M059J (cell line): ENCODE measurements around the gene CBX7. TPM values are rescaled to one million over a fixed set of nuclear protein-coding genes. Genes with fewer than 3 reads are reported as not detected.

Experiments used
- DNase-seq: peaks from one replicate; pipeline ENCODE4 v3.0.0-alpha.2; 2012; ENCODE audit warnings: low read depth
- total RNA-seq: library from RNA; depleted of rRNA; stranded (reverse); fragments of >200 nt; shearing (Covaris generic); gene quantifications from 2 replicates; pipeline ENCODE4 v1.2.3, GENCODE V29; 2014

Gene CBX7
- total RNA-seq, 1 experiment from 2014 or later = 3.0 TPM

DNA sequence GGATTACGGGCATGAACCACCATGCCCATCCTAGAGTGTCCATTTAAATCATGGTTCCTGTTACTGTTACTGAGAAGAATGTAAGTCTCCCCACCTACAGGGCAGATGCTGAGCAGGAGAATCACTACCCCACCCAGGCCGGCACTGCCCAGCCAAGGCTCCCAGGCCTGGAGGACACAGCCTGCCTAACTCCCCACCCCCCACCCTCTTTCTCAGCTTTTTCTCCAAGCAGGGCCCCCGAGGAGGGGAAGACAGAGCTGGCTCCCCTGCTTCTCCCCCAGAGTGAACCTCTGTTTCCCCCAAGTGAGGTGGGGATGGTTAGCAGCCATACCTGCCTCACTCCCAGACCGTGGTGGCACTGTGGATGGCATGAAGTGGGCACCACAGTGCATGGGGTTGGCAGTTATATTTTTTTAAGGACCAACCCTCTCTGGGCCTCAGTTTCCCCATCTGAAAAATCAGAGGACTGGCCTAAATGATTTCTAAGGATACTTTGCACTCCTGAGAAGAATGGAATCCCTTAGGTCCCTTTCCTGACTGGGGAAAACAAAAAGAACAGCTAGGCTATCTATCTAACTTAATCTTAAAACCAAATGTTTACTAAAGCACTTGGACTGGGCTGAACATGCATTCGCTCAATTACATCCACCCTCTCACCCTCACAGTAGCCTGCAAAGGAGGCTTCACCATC lies 5.0 kb downstream of the CBX7 start:
- no peak for DNase-seq

DNA sequence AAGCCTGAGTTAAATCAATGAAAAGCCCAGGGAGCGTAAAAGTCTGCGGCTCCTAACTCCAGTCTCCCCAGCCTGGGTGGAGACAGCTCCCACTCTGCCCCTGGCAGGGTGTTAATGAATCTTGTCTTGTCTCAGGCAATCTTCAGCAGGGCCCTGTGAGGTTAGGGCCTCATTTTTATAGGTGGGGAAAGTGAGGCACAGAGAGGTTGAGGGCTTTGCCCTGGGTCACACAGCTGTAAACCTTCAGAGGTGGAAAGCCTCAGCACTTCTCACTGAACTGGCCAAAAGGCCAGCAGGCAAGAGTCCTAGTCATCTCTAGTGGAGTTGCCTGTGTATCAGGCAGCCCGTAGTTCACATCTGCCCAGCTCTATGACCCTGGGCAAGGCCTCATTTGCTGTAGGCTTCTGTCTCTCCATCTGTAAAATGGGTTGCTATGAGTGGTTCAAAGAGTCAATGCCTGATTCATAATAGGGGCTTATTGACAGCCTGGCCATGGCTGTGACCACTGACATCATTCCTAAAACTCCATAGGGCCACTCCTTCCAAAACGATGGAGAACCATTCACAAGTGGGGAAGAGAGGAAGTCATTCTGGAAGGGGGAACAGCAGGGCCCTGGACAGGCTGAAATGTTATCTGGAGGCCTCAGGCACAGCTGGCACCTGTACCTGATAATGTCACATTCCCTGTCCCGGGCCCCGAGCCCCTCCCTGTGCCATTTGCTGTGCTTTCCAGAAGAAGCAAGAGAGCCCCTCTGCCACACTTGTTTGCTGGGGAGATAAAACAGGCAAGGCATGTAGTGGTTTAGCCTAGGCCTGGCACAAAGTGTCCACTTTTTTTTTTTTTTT lies 6.0 kb downstream of the CBX7 start:
- no peak for DNase-seq

DNA sequence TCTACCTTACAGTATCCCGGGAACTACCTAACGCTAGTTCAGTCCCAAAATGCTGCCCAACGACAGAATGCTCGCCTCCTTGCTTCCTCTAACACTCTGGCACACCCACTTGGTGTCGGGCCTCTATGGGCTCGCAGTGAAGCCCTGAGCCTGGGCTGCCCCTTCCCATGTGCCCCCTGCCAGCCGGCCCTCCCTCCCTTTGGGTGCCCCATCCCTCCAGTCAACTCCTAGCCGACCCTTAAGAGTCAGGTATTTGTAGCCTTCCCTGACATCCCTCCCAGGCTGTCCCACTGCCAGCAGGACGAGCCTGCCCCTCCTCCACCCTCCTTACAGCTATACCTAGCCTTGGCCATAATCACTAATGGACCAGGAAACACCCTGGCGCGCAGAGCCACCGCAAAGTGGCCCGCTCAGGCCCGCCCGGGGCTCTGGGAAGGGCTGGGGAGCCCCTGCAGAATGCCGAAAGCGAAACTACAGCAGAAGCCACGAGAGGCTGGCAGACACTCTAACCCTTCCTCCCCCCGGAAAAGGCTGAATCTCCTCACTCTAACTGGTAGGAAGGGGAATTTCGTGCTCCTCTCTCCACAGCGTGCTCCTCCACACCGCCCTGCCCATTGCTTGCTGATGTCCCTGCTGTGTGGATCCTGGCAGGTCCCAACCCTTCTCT lies 8.2 kb downstream of the CBX7 start:
- peak; percentile 31 for DNase-seq

DNA sequence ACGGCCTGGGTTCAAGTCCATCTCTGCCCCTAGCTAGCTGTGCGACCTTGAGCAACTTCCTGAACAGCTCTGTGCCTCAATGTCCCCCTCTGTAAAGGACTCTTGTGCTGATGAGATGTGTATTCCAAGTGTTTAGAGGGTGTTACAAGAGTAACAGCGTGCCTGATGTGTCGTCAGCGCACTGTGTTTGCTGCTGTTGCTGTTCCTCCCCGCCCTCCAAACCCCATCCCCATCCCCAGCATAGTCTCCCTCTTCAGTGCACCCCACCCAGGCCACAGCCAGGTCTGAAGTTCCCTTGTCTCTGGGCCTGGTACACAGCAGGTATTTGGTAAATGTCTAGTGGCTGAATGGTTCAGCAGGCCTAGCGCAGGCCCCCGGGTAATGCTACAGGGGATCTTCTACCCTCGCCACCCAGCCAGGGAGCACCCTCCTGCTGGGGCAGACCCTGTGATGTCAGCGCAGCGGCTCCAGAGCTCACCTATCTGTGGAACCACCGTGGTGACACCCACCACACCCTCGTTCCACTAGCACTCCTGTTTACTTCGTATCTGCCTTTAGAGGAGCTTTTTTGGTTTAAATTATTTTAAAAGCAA lies 10.3 kb downstream of the CBX7 start:
- DNase-seq = no peak

DNA sequence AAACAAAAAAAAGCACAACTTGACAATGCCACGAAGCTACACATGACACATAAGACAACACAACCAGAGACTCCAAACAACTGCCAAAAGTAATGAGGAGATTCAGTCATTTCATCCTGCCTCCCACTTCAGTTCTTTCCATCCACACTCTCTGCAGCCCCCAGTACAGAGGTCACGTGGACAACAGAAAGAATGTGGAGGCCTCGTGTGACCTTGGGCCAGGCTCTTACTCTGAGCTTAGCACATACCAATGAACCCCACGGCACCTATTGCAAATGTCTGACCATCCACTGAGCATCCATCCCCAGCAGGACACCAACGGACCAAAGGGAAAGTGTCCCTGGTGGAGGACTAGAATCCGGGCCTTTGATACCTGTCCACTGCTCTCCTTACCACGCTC lies 12.5 kb downstream of the CBX7 start:
- no peak for DNase-seq

DNA sequence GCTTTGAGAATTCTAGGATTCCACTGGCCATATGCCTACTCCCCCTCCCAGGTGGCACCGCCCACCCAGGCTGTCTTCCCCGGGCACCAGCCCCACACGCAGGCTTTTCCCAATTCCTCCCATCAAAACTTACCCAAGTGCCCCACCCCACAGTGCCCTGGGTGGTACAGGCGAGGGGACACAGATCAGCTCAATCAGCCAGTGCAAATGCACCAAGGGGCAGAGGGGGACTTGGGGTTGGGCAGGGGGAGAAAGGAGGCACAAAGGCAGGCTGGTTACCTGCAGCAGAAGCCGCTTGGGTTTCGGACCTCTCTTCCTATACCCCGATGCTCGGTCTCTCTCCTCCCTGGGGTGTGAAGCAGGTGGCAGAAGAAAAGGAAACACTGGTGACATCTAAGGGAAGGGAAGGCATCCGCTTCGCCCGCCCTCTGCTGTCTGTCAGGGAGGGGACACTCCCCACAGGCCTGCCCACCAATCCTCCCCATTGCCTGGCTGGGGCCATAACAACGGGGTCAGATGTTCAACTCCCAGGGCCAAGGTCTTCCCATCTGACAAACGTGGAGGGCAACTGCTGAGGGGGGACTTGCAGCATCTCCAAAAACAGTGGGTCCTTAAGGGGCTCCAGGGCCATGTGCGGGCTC lies 14.0 kb downstream of the CBX7 start:
- DNase-seq = no peak

DNA sequence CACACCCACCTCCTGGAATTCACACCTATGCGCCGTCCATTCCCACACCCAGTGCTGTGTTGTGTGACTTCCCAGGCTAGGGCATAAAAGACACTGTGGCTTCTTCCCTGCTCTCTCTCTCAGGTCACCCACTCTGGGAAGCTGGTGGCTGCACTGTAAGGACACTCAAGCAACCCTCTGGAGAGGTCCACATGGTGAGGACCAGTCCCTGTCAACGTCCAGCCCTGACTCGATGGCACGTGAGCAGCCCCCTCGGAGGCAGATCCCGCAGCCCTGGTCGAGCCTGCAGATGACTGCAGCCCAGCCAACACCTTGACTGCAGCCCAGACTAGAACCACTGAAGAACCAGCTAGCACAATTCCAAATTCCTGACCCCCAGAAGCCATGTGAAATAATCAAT lies 16.2 kb downstream of the CBX7 start:
- no peak for DNase-seq

DNA sequence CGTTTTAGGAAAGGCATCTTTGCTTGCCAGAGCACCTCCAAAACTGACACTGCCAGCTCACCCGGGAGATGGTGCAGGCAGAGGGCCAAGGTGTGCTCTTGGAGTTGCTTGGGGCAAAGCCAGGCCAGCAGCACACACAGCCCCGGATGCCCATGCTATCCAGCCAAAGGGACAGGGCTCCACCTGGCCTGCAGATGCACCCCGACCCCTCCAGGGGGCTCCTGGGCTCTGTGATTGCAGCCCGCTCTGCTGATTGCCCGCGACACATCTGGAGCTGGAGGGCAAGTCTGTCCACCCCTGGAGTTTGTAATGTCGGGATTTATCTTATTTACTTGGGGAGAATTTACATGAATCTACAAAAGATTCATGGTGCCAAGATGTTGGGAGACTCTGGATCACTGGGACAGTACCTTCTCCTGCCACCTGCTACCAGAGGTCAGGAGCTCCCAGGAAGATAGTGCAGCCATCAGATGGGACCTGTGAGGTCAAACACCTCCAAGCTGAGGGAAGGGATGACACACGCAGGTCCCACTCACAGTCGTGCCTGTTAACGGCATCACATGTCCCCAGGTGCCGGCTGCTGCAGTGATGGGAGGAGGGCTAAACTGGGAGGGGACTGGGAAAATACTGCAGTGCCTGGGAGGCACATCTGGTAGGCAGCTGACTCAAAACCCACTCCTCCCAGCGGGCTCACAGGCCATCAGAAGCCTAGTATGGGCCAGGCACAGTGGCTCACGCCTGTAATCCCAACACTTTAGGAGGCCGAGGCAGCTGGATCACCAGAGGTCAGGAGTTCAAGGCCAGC lies 17.2 kb downstream of the CBX7 start:
- DNase-seq = peak; percentile 26

DNA sequence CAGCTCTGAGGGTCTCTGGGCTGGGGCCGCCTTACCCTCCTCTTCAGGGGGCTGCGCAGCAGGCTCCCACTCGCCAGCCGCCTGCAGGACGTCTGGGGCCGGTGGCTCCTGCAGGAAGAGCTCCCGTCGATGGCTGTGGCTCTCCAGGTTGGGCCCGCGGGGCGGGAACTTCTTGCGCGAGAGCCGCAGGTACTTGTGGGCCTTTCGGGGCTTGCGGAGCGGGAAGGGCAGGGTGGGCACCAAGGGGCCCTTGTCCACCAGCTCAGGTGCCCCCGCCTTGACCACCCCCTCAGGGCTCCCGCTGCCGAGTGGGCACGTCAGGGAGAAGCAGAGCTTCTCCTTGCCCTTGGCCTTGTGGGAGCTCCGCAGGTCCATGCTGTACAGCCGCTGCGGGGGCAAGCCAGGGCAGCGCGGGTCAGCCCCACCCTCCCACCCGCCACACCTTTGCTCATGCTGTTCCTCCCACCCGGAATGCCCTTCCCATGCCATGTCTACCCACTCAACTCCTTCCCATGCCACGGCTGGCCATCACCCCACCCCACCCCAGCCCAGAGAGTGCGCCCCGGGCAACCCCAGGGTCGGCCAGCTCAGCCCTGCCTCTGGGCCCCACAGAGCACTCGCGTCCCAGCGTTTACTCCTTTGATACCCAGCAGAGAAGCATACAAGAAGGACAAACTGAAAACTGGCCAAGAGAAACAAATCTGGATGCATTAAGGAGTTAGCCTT lies 18.0 kb downstream of the CBX7 start:
- DNase-seq = no peak

DNA sequence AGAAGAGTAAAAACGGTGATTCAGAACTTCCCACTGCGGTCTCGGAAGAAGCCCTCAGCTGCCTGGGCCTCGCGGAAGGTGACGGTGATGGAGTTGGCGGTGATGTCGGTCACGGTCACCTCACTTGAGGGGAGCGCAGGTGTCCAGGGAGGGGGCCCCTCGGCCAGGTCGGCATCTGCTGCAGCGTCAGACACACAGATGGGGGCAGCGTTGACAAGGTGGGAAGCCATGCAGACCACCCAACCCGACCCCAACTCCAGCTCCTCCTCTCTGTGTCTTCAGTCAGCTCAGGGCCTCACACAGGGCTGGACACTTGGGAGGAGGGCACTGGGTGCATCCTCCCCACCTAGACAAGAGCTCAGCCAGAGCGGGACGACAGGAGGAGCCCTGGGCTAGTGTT lies 18.6 kb downstream of the CBX7 start:
- DNase-seq = no peak

DNA sequence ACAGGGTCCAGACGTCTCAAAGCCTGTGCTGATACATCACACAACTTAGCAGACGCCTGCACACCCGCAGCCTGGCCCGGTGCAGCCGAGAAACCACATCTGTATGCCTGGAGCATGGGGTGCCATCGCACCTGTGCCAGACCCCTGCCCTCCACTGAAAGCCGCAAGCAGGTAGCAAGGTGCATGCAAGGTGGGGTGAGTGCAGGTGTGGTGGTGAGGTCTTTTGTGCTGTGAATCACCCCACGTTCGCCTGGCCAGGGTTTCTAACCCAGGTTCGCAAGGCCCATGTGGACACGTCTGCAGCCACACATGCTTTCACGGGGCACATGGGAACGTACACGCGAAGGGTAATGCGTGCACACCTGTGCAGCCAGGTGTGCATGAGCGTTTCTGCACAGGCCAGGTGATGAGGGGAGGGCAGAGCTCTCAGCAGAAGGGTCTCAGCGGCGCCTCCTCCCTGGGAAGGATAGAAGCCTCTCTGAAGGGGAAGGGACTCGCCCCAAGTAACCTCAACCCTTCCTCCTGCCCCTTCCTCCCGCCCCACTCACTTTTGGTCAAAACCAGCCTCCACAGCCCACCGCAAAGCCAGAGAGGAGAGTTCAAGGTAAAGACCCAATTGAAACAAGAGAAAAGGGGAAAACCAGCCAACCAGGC lies 19.5 kb downstream of the CBX7 start:
- DNase-seq = no peak

DNA sequence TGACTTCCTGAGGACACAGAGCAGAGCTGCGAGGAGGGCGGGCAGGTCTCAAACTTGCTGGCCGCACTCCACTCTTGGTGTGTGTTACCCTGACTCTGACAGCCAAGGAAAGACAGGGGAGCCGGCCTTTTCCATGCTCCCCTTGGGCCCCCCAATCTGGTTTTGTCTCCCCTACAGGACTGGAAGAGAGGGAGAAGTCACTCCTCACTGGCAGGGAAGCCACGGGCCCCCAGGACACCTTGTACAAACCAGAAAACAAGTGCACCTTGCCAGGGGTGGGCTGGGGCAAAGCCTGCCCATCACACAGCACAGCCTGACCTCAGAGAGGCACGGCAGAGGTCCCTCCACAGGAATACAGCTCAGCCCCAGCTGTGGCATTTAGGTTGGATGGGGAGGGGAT lies 20.2 kb downstream of the CBX7 start:
- DNase-seq = no peak

DNA sequence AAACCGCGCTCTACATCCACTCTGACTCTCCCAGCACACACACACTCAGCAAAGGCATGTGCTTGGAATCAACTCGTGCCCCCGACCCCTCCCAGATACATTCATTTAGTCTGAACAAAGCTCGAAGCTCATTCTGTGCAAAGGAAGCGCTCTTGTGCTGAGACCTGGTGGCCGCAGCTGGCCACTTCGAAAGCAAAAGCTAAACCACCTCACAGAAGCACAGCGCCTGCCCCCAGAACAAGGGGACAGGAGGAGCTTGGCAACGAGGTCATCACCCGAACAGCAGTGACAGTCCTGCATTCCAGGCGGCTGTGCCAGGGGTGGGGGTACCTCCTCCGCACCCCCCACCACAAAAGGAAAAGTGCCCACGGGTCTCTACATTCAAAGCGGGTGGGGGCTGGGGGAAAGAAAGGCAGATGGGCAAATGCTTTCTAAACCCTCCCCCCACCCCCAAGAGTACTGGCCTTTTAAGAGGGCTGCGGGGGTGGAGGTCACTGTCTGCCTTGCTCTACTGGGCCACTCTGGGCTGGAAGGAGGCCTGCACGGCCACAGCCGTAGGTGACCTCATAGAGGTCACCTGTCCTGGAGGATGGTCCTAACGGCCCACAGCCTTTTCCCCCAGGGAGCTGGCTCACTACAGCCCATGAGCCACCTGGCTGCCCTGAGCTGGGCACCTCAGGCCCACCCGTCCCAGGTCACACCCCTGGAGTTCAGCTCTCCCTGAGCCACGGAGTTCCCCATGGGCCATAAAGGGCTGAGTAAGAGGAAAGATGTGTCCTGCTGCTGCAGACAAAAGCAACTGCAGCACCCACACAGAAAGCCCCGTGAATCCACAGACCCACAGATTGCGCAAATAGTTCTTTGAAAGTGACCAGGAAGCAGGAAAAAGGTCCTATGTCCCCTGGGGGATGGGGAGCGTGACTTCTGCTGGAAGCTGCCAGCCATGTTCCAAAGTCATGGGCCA lies 21.3 kb downstream of the CBX7 start:
- DNase-seq = no peak

DNA sequence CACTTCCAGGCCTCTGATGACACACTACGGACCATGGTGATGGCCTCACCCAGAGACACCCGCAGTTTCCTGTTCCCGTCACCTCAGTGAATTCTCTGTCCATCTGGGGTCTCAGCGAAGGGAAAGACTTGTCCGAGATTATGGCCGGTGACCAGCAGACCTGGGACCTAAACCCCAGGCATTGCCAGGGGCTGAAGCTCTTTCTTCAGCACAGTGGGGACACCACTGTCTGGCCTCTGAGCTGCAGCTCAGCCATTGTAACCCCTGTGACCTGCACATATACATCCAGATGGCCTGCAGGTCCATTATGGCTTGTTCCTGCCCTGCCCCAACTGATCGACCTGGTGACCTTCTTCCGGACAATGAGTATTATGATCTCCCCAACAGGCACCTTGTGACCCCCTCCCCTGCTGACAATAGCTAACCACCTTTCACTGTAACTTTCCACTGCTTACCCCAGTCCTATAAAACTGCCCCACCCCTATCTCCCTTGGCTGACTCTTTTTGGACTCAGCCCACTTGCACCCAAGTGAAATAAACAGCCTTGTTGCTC lies 22.3 kb downstream of the CBX7 start:
- no peak for DNase-seq

DNA sequence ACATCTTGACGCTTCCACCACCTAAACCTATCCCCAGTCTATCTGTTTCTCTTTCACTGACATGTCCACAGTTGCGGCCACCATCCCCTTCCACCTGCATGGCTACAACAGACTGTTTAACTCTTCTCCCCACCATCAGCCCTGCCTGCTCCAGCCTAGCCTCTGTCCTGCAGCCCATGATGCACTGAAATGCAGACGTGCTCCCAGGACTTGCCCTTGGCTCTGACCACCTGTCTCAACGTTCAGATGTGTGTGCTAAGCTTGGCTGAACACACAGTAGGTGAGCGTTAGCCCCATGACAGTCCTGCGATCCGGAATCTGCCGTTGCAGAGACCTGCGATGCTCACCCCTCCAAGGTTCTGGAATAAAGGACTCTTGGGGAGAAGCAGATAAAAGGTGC lies 22.7 kb downstream of the CBX7 start:
- no peak for DNase-seq

DNA sequence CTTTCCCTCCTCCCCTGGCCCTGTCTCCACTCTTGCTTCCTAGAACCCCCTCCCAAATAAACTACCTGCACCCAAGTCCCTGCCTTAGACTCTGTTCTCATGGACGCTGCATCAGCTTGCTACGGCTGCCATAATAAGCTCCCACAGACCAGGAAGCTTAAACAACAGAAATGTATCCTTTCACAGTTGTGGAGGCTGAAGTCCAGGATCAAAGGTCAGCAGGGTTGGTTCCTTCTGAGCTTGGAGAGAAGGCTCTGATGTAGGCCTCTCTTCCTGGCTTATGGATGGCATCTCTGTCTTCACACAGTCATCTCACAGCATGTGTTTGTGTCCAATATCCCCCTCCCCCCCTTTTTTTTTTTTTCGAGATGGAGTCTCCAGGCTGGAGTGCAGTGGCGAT lies 23.4 kb downstream of the CBX7 start:
- no peak for DNase-seq

DNA sequence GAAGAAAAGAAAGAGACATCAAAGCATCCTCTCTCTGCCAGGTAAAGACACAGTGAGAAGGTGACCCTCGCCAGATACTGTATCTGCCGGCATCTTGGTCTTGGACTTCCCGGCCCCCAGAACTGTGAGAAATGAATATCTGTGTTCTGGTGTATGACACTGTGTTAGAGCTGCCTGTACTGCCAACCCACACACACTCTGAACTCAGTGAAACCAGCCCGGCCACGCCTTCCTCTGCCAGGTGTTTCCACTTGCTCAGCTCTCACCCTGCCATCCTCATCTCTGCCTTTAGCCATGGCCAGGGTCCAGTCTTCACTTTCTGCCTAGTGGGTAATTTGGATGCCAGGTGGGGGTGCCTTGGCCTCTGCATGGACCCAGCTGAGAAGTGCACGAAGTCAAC lies 24.0 kb downstream of the CBX7 start:
- no peak for DNase-seq

DNA sequence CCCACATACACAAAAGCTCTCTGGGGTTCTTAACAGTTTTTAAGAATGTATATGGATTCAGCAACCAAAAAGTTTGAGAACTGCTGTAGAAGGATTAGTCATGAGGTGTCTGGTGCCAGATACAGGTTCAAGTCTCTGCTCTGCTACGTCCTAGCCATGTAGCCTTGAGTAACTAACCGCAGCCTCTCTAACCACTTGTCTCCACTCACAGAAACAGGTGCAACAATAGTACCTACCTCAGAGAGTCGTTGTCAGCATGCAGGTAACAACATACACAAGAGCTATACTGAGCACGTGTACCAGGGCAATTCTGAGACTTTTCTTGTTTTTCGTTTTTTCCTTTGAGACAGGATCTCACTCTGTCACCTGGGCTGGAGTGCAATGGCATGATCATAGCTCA lies 26.9 kb downstream of the CBX7 start:
- no peak for DNase-seq
